ENCODE results near the gene CDK2AP2. TPM values are rescaled to one million over a fixed set of nuclear protein-coding genes. Genes with fewer than 3 reads are reported as not detected.

CDK2AP2 gene
- total and polyA plus RNA-seq, 2 of the 8 experiments (the other 6 are each of a cell fraction or from before 2014, with no cell fraction given), result 49.6 to 65.1 TPM

DNA sequence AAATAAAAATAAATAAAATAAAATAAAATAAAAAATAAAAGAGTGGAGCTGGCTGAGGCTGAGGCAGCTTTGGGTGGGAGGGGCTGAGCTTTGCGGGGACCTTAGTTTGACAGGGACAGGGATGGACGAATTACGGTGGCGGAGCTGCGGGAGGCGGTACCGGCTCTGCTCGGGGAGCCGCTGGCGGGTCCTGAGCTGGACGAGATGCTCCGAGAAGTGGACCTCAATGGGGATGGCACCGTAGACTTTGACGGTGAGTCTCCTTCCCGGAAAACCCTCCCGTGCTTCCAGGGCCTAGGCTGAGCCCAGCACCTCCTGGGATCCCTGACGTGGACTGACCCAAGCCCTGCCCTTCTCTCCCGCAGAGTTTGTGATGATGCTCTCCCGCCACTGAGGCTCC is 49.7 kb downstream of the CDK2AP2 start:
- Histone ChIP-seq H3K36me3 (ENCODE audit: control insufficient read depth in 2 of 4, insufficient read depth in 4 of 4, low read length in 3 of 4) (no peaks in the 10 kb centered on the region), H3K9ac (replicated peaks in 1 of 4; ENCODE audit: extremely low read depth in 1 of 4, low read depth in 3 of 4, low read length in 3 of 4) (no peak overlapping the region; a peak in 1 of 7 replicates), H2BK120ac (replicated peaks; ENCODE audit: low read depth, low read length) (no peak overlapping the region), H3K56ac (replicated peaks; ENCODE audit: insufficient read length, low read depth, low read length) (no peak overlapping the region), H3K27me3 (replicated peaks in 1 of 4; ENCODE audit: control insufficient read depth in 3 of 4, extremely low read depth in 1 of 4, insufficient read depth in 3 of 4, low read length in 3 of 4) (no peaks in the 10 kb centered on the region), H2AFZ (ENCODE audit: low read length) (no peak overlapping the region), H4K20me1 (replicated peaks in 1 of 2; ENCODE audit: control insufficient read depth in 1 of 2, insufficient read depth in 2 of 2, low read length in 2 of 2) (no peaks in the 10 kb centered on the region), H3K9me3 (ENCODE audit: insufficient read depth in 2 of 2, low read depth in 1 of 2, low read length in 1 of 2) (no peaks in the 10 kb centered on the region), H2BK15ac (ENCODE audit: low read length) (no peak overlapping the region), H2BK20ac (ENCODE audit: low read length) (no peak overlapping the region), H4K91ac (replicated peaks; ENCODE audit: insufficient read length, low read length) (no peak overlapping the region), H3K18ac (ENCODE audit: extremely low read depth, low read length) (no peak overlapping the region), H4K5ac (ENCODE audit: insufficient read length, low read depth, low read length) (no peak overlapping the region), H3K23ac (ENCODE audit: insufficient read length) (no peak overlapping the region), H3K14ac (ENCODE audit: insufficient read length) (no peak overlapping the region), H3K4me2 (ENCODE audit: insufficient read depth in 1 of 2, low read depth in 2 of 2, low read length in 2 of 2) (no peak overlapping the region), H2AK5ac (ENCODE audit: low read depth, low read length) (no peak overlapping the region), H2BK12ac (ENCODE audit: low read depth, low read length) (no peak overlapping the region), H3K79me1 (ENCODE audit: low read depth, low read length) (no peaks in the 10 kb centered on the region), H3K27ac (ENCODE audit: low read depth, low read length) (no peak overlapping the region), H3K23me2 (ENCODE audit: low read depth, low read length) (no peaks in the 10 kb centered on the region), H3K4me1 (replicated peaks in 1 of 4; ENCODE audit: control insufficient read depth in 3 of 4, insufficient read depth in 4 of 4, low read length in 3 of 4) (no peaks in the 10 kb centered on the region), H3K4me3 (ENCODE audit: extremely low read depth in 1 of 4, insufficient read depth in 2 of 4, low read depth in 3 of 4, low read length in 4 of 4) (no peak overlapping the region), H3K4ac (replicated peaks; ENCODE audit: insufficient read length, low read depth, low read length) (no peak overlapping the region), H3K79me2 (ENCODE audit: control insufficient read depth in 1 of 2, insufficient read depth in 2 of 2, low read length in 2 of 2) (no peaks in the 10 kb centered on the region), H2BK5ac (ENCODE audit: low read depth, low read length) (no peak overlapping the region), H4K8ac (ENCODE audit: extremely low read depth, insufficient read depth, low read length) (no peak overlapping the region)
- 94% methylated on average over 15 of the region's 19 CpGs; no CpG with 5 or more reads in 1 of the 2 experiments for WGBS, 2 experiments (ENCODE audit: extremely low coverage in 1 of 2, insufficient coverage in 1 of 2, insufficient read length in 1 of 2, insufficient replicate concordance in 2 of 2, low coverage in 1 of 2, low lambda C conversion rate in 2 of 2, missing lambda C conversion rate in 1 of 2)
- FAIRE-seq (no peak), DNase-seq (ENCODE audit: low read depth in 1 of 2, low spot score in 2 of 2) (no peak)
- POLR2A ChIA-PET (ENCODE audit: partially characterized antibody), result interaction anchor here (0.7 to 4.3 kb wide), 5 partner anchors 9 to 88 kb away, joined by 3 to 27 read pairs (median 4); partner anchors contain the start of genes PTPRCAP and TMEM134
- CTCF ChIA-PET (ENCODE audit: partially characterized antibody), result interaction anchor here (0.6 kb wide), 1 partner anchor 26 kb away, joined by 3 read pairs; no protein-coding TSS in a partner anchor
- no peak for TF ChIP-seq GABPA (IDR thresholded peaks at IDR 0.05; ENCODE audit: borderline replicate concordance, insufficient read depth, low read length)
- TF ChIP-seq PHF8 (conservative IDR thresholded peaks at IDR 0.05; ENCODE audit: low read depth, low read length), result no peak
- TF ChIP-seq SRF (IDR thresholded peaks at IDR 0.05; ENCODE audit: low read depth, low read length), result no peak
- TF ChIP-seq, protein P1, sequence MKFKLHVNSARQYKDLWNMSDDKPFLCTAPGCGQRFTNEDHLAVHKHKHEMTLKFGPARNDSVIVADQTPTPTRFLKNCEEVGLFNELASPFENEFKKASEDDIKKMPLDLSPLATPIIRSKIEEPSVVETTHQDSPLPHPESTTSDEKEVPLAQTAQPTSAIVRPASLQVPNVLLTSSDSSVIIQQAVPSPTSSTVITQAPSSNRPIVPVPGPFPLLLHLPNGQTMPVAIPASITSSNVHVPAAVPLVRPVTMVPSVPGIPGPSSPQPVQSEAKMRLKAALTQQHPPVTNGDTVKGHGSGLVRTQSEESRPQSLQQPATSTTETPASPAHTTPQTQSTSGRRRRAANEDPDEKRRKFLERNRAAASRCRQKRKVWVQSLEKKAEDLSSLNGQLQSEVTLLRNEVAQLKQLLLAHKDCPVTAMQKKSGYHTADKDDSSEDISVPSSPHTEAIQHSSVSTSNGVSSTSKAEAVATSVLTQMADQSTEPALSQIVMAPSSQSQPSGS (IDR thresholded peaks at IDR 0.05; ENCODE audit: low read length), result no peak
- TF ChIP-seq, protein P2, sequence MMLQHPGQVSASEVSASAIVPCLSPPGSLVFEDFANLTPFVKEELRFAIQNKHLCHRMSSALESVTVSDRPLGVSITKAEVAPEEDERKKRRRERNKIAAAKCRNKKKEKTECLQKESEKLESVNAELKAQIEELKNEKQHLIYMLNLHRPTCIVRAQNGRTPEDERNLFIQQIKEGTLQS (IDR thresholded peaks at IDR 0.05; ENCODE audit: insufficient read depth, low read depth, low read length), result no peak
- TF ChIP-seq ASH2L (IDR thresholded peaks at IDR 0.05; ENCODE audit: low read length), result no peak
- TF ChIP-seq CBX5 (IDR thresholded peaks at IDR 0.05; ENCODE audit: low read depth, low read length), result no peak
- TF ChIP-seq RBBP5 (IDR thresholded peaks at IDR 0.05; ENCODE audit: borderline replicate concordance, low read depth, low read length), result no peak
- no peak for TF ChIP-seq BRCA1 (IDR thresholded peaks at IDR 0.05; ENCODE audit: low read depth, low read length)
- no peak for TF ChIP-seq POLR2AphosphoS5 (IDR thresholded peaks at IDR 0.05; ENCODE audit: low read depth, low read length)
- no peak for TF ChIP-seq BCL11A (IDR thresholded peaks at IDR 0.05; ENCODE audit: low read depth in 2 of 2, low read length in 2 of 2)
- no peak for TF ChIP-seq EP300 (IDR thresholded peaks at IDR 0.05; ENCODE audit: borderline replicate concordance in 1 of 2, low read depth in 2 of 2, low read length in 2 of 2)
